Left cardiac atrium (tissue), 4 donors: ENCODE measurements around the gene YPEL4. TPM values are rescaled to one million over a fixed set of nuclear protein-coding genes. Genes with fewer than 3 reads are reported as not detected.
"Not testable (repeated sequence)": the region's sequence is repeated elsewhere in the genome, so short reads cannot be mapped to it uniquely, and the experiment has no call there.

Experiments
- ATAC-seq, 2 donors: fragments of 200-7000 bp; cut with Tn5 transposase; one replicate each; pipeline ENCODE4 v1.9.1; 2020; ENCODE audit warnings: mild to moderate bottlenecking in 2 of 2, moderate library complexity in 2 of 2
- DNase-seq: peaks from one replicate; pipeline ENCODE4 v3.0.0-alpha.2; 2020
- intact Hi-C, 2 donors: fragments of 100-400 bp; cut with DNase I; formaldehyde crosslinking; loops; one replicate each; pipeline versions ENCODE4 v1.14.1 to v1.15.1; 2022 to 2023
- long read RNA-seq: library from polyadenylated mRNA; unstranded; transcript quantifications from one replicate; pipeline ENCODE4 v2.0.0, GENCODE V29; 2021
- total RNA-seq, 2 donors: library from RNA; stranded (reverse); fragmentation: NEBNext Ultra II Directional; extraction: Animal tissue kit (Norgen Biotek cat#: 25700); gene quantifications; one replicate each; pipeline ENCODE4 v1.2.1, GENCODE V29; 2021
- donor health status: DM: no; HTN: yes; CAD: no.
- donor health status: DM: no; HTN: yes; CAD: no; lungs with severe emphysema.
- donor health status: DM: yes; HTN: yes; CAD: no.
- donor health status: Dilated cardiomyopathy.

The YPEL4 gene
- 1 to 10 TPM in 1 of 2 donors, under 1 TPM in 1; 0.47 to 1.1 TPM for total RNA-seq
- long read RNA-seq, partial matches to known transcripts: 0 of 2 reads
- long read RNA-seq, other reads (novel, unspliced or antisense): 2 of 2 reads

DNA sequence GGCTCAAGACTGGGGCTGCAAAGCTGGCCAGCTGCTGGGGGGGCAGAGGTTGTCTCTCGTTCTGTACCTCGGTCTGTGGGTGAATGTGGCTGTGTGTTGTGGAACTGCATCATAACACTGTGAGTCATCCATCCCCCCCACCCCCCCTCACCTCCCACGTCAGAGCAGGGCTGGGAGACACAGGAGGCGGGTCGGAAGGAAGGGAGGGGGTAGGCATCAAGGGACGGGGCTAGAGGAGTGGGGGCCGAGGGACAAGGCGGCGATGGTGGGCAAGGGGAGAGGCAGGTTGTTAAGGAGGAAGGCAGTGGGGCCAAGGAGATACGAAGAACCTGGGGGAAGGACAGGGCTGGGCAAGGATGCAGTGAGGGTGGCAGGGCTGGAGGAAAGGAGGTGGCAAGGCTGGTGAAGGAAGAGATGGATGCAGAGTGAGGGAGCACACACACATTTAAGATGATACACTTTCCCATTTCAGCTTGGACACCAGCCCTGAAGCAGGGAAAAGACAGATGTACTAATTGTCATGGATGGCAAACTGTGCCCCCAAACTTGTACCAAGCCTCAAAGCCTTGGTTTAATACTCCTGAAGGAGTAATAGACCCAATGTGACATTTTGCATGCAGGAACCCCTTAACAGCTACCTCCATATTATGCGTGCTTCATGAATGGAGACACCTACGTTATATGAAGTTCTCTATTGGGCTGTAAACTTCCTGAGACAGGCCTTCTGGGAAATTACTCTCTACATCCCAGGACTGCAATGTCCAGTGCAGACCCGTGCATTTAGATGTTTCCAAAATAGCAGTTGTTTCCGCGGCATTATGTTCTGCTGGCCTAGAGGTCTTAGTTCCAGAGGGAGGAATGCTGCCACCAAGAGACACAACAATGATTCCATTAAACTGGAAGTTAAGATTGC lies at the start of gene YPEL4:
YPEL4 (minus strand) TSS at position 87 of the 913 bp plus-strand sequence. CDS start 2,805 bp downstream, outside the sequence.
- intact Hi-C loops: loop anchor here in 1 of 2 donors (10.0 kb wide), 2 partner anchors 185 to 865 kb away; partner anchors contain the start of gene RTN4RL2
- ATAC-seq (peak; percentile 67 to 74), DNase-seq (peak; percentile 61)

DNA sequence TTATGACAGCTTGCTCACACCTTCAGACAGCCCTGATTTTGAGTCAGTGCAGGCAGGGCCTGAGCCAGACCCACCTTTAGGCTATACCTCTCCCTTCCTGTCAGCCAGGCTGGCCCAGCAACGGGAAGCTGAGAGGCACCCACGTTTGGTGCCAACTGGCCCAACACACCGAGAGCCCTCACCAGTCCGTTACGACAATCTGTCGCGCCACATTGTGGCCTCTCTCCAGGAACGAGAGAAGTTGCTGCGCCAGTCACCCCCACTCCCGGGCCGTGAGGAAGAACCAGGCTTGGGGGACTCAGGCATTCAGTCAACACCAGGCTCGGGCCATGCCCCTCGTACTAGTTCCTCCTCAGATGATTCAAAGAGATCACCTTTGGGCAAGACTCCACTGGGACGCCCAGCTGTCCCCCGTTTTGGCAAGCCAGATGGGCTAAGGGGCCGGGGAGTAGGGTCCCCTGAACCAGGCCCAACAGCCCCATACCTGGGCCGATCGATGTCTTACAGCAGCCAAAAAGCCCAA lies 49.2 kb upstream of the YPEL4 start:
- intact Hi-C loops: no loop called here
- ATAC-seq: no peak
- DNase-seq: no peak

- intact Hi-C loops: not testable (repeated sequence)
Observed at GRCh38 chr11:57690474-57690873, 40.8 kb upstream of the YPEL4 start.

DNA sequence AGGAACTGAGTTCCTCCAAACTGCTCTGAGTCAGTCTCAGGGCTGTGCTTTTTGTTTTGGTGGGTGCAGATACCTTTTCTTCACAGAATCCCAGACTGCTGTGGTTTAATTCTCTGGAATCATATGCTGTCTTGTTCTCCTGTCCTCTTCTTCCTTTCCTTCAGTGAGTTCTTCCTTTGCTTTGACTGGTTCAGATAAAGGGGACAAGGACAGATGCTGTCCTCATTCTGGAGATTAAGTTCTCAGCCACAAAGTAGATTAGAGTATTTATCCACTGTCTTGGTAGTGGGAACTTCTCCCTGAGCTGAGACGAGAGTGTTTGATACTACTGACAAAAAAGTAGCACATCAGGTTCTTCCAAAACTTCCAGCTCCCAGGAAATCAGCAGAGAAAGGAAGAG lies 31.5 kb upstream of the YPEL4 start:
- ATAC-seq: no peak
- intact Hi-C loops: no loop called here
- no peak for DNase-seq

More at GRCh38 chr11:57690474-57690873, 40.8 kb upstream of the YPEL4 start:
- DNase-seq, ATAC-seq: not testable (repeated sequence)

DNA sequence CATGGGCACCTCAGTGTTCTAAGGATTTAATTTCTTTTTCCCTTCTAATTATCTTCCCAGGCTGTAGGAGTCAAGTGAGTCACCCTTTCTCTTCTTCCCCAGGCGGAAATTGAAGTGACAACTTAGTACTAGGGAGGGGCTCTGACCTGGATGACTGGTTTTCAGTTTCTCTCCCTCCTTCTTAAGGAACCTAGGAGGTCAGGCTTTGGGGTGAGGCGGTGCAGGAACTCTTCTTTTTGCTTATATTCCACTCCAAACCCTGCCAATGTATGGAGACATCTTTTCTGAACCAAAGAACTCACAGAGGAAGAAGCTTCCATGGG lies 30.8 kb upstream of the YPEL4 start:
- intact Hi-C loops: no loop called here
- ATAC-seq: peak in 1 of 2 donors; percentile 55

GRCh38 chr11:57679396-57679795 lies 29.7 kb upstream of the YPEL4 start:
- DNase-seq: no peak
- no peak for ATAC-seq
- intact Hi-C loops: no loop called here

More for the DNA sequence above, 30.8 kb upstream of the YPEL4 start:
- DNase-seq: no peak

GRCh38 chr11:57675176-57675941 lies 25.6 kb upstream of the YPEL4 start:
- intact Hi-C loops: no loop called here
- DNase-seq: no peak
- ATAC-seq: no peak

DNA sequence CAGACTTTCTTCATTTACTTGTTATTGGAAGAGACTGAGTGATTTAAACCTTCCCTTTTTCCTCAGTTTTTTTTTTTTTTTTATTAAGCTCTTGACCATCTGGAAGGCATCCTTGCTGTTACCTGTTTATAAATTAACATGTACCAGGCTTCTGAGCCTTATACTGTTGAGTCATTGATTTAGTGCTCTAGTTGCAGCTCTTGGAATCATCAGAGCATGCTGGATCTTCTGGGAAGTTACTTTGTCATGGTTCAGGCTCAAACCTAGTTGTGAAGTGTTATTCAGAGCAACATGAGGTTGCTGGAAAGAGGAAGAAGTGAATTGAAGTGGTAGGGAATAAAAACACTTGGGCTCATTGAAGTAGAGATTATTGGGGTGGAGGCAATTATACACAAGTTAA lies 24.5 kb upstream of the YPEL4 start:
- intact Hi-C loops: no loop called here
- ATAC-seq: no peak
- no peak for DNase-seq

DNA sequence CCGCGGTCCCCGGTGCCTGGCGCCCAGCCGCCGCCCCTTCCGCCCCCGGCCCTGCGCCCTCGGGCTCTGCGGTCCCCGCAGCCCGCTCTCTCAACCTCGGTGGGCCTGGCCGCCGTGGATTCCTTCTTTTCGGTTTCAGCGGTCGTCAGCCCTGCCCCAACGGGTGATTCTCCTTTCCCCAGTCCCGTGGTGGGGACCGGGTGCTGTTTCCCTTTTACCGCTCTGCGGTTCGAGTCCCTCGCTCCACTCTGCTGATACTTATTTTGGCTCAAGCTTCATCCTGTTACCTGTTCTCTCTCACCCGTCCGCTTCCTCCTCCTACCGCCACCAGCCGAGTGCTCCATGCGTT lies 18.7 kb upstream of the YPEL4 start:
- intact Hi-C loops: loop anchor here in 1 of 2 donors (5.0 kb wide), 1 partner anchor 134 kb away; no protein-coding TSS in a partner anchor
- ATAC-seq (peak; percentile 3 to 15), DNase-seq (no peak)

DNA sequence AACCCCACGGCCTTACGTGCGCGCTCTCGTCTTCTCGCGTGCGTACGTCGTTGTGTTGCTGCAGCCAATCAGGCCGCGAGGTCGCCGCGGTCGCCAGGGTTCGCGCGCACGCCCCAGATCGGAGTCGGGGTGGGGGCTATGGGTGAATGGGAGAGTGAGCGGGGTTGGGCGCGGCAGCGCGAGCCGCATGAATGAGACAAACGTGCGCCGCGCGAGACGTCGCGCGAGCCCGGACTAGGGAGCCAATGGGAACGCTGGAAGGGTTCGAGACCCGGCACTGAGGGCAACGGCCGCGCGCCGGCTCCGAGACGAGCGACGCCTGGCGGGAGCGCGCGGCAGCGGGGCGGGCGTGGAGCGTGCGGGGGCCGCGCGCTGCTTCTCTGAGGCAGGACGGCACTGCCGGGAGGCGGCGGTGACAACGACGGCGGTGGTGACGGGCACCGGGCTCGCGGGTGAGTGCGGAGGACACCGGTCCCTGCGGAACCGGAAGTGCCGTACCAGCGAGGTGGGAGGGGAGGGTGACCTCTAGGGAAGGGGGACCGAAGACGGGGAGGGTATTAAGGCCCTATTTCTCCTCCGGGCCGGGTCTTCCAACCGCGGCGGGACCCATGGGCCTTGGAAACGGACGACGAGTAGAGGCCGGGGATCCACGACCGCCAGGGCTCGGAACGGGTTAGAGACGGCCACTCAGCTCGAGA lies 18.2 kb upstream of the YPEL4 start, which contains the start of gene ZDHHC5:
ZDHHC5 (plus strand) TSS at position 379 of the 698 bp plus-strand sequence. CDS start 4,977 bp downstream, outside the sequence.
- ATAC-seq (peak; percentile 95 to 96), DNase-seq (peak; percentile 100)
- intact Hi-C loops: loop anchor here in 1 of 2 donors (5.0 kb wide), 1 partner anchor 134 kb away; no protein-coding TSS in a partner anchor

GRCh38 chr11:57667117-57667735 lies 17.5 kb upstream of the YPEL4 start:
- peak; percentile 88 to 91 for ATAC-seq
- intact Hi-C loops: loop anchor here in 1 of 2 donors (5.0 kb wide), 1 partner anchor 135 kb away; no protein-coding TSS in a partner anchor
- peak; percentile 98 for DNase-seq

DNA sequence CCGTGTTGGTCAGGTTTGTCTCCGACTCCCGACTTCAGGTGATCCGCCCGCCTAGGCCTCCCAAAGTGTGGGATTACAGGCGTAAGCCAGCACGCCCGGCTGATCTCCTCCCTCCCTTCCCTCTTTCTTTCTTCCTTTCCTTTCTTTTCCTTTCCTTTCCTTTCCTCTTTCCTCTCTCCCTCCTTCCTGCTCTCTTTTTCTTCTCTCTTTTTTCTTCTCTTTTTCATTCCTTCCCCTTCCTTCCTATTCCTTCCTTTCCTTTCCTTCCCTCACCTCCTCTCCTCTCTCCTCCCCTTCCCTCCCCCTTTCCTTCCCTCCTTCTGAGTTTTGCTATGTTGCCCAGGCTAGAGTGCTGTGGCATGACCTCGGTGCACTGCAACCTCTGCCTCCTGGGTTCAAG lies 14.3 kb upstream of the YPEL4 start:
- ATAC-seq (no peak), DNase-seq (no peak)
- intact Hi-C loops: no loop called here

DNA sequence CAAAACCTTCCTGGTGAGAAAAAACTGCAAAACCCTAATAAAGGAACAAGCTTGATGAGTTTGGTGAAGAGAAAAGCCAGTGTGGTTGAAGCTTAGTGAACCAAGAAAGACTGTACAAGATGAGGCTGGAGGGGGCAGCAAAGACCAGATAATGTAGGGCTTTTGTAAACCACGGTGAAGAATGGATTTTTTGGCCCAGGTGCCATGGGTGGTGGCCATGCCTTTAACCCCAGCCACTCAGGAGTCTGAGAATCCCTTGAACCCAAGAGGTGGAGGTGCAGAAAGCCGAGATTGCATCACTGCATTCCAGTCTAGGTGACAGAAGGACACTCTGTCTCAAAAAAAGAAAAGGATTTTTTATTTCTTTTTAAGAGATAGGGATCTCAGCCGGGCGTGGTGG lies 13.2 kb upstream of the YPEL4 start:
- DNase-seq (no peak), ATAC-seq (no peak)
- intact Hi-C loops: no loop called here

DNA sequence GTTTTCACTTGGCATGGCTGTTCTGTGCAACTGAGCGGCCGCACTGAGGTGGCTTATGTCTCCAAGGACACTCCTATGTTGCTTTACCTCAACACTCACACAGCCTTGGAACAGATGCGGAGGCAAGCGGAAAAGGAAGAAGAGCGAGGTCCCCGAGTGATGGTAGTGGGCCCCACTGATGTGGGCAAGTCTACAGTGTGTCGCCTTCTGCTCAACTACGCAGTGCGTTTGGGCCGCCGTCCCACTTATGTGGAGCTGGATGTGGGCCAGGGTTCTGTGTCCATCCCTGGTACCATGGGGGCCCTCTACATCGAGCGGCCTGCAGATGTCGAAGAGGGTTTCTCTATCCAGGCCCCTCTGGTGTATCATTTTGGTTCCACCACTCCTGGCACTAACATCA lies 10.0 kb upstream of the YPEL4 start:
- DNase-seq (no peak), ATAC-seq (no peak)
- intact Hi-C loops: no loop called here

GRCh38 chr11:57658023-57658361 lies 8.3 kb upstream of the YPEL4 start:
- no peak for ATAC-seq
- no peak for DNase-seq
- intact Hi-C loops: no loop called here

- ATAC-seq: peak; percentile 98 to 100
- DNase-seq: peak; percentile 100
- intact Hi-C loops: no loop called here
Observed at GRCh38 chr11:57657194-57658022, 7.7 kb upstream of the YPEL4 start, which contains the start of gene CLP1. Gene CLP1, plus strand, starts transcription at chr11:57657762. Its CDS starts 1,715 bp downstream, at chr11:57659477.

DNA sequence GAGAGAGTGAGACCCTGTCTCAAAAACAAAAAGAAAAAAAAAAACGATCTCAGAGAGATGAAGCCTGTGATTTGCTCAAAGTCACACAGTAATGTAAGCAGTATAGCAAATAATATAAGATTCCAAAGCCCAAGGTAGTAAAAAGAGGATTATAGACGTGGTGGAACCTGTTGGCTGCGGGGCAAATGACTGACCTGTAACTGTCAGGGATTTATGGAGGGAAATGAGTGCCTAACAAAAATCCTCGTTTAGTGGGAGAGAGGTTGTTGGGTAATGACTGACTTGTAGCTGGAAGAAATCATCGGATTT lies 7.1 kb upstream of the YPEL4 start:
- intact Hi-C loops: no loop called here
- ATAC-seq (no peak), DNase-seq (no peak)

DNA sequence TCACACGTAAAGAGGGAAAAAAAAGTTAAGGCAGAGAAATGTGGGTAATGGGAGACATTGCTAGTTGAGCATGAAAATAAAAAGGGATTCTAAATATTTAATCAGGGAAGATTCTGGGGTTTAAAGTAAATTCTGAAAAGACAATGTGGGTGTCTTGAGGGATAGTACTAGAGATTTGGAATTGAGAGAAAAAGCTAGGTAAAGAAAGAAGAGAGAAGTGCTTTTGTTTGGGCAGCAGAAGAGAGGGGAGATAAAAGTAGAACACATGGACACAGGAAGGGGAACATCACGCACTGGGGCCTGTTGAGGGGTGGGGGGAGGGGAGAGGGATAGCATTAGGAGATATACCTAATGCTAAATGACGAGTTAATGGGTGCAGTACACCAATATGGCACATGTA lies 3.5 kb upstream of the YPEL4 start:
- DNase-seq (no peak), ATAC-seq (no peak)
- intact Hi-C loops: no loop called here
